Chondrocyte (in vitro differentiated cells): ENCODE measurements around the gene RPS6KB1. TPM values are rescaled to one million over a fixed set of nuclear protein-coding genes. Genes with fewer than 3 reads are reported as not detected.

Source experiments
- DNase-seq: peaks from one replicate; pipeline ENCODE4 v3.0.0; 2021; ENCODE audit warnings: mixed read lengths, low spot score
- H3K27ac Mint-ChIP-seq: one replicate; pipeline ENCODE4 v1.8.0; 2021; ENCODE audit warnings: mild to moderate bottlenecking, moderate library complexity, mixed read lengths; ENCODE audit not compliant: unreplicated experiment
- H3K27me3 Mint-ChIP-seq: 2 replicates; pipeline ENCODE4 v1.8.0; 2021; ENCODE audit warnings: low read depth, mixed read lengths
- H3K36me3 Mint-ChIP-seq: 2 replicates; pipeline ENCODE4 v1.8.0; 2021; ENCODE audit warnings: low read depth, mixed read lengths
- H3K4me1 Mint-ChIP-seq: 2 replicates; pipeline ENCODE4 v1.8.0; 2021; ENCODE audit warnings: low read depth, mild to moderate bottlenecking, mixed read lengths
- H3K4me3 Mint-ChIP-seq: one replicate; pipeline ENCODE4 v1.8.0; 2021; ENCODE audit warnings: mild to moderate bottlenecking, moderate library complexity, mixed read lengths; ENCODE audit not compliant: unreplicated experiment
- H3K9me3 Mint-ChIP-seq: 2 replicates; pipeline ENCODE4 v1.8.0; 2021; ENCODE audit warnings: low read depth, mixed read lengths
- total RNA-seq: library from RNA; stranded (reverse); gene quantifications from 3 replicates; pipeline ENCODE4 v1.2.1, GENCODE V29; 2021
- TF ChIP-seq, protein P1 (sequence below): fragments of 200-600 bp; sonication (generic); IDR thresholded peaks from 2 replicates; pipeline ENCODE4 v1.5.0; 2021; ENCODE audit warnings: antibody characterized with exemption, mild to moderate bottlenecking, moderate library complexity

Gene RPS6KB1
- total RNA-seq, 1 donor from 2014 or later: 29.6 TPM

DNA sequence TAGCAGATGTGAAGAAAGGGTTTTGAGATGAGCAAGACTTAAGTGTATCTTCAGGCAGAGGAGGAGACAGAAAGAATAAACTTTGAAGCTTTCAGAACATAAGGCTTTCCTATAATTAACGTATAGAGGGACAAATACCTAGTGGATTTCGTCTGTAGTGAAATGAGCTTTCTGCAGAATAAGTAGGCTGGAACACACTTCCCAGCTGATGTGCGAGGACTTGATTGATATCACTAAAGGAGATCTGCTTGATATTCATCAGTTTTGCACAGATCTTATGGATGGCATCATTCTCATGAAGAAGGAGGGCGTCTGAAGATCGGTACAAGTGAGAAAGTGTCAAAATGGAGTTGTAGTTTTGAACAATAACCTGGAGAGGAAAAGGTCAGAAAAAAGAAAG is 15.0 kb upstream of the RPS6KB1 start:
- DNase-seq: no peak
- no peaks in the 10 kb centered on the region for H3K9me3 Mint-ChIP-seq
- TF ChIP-seq, protein P1, sequence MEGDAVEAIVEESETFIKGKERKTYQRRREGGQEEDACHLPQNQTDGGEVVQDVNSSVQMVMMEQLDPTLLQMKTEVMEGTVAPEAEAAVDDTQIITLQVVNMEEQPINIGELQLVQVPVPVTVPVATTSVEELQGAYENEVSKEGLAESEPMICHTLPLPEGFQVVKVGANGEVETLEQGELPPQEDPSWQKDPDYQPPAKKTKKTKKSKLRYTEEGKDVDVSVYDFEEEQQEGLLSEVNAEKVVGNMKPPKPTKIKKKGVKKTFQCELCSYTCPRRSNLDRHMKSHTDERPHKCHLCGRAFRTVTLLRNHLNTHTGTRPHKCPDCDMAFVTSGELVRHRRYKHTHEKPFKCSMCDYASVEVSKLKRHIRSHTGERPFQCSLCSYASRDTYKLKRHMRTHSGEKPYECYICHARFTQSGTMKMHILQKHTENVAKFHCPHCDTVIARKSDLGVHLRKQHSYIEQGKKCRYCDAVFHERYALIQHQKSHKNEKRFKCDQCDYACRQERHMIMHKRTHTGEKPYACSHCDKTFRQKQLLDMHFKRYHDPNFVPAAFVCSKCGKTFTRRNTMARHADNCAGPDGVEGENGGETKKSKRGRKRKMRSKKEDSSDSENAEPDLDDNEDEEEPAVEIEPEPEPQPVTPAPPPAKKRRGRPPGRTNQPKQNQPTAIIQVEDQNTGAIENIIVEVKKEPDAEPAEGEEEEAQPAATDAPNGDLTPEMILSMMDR: no peak
- H3K4me1 Mint-ChIP-seq: peaks cover 7% of the 10 kb centered on the region
- H3K27ac Mint-ChIP-seq: no peak overlapping the region
- peaks cover 5% of the 10 kb centered on the region for H3K36me3 Mint-ChIP-seq
- H3K27me3 Mint-ChIP-seq: no peaks in the 10 kb centered on the region
- H3K4me3 Mint-ChIP-seq: no peak overlapping the region

DNA sequence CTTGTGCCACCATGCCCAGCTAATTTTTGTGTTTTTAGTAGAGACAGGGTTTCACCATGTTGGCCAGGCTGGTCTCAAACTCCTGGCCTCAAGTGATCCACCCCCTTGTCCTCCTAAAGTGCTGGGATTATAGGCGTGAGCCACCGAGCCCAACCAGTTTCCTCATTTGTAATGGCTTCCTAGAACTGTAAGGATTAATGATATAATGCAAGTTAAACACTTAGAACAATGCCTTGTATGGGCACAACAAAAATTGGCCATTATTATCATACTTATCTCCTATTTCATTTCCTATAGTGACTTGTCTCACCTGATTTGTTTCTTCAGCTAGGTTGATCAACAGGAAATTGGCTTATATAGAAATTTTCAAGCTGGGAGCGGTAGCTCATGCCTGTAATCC is 14.3 kb upstream of the RPS6KB1 start:
- Mint-ChIP-seq H3K9me3 (no peaks in the 10 kb centered on the region), H3K27me3 (no peaks in the 10 kb centered on the region), H3K4me1 (peaks cover 7% of the 10 kb centered on the region), H3K4me3 (no peak overlapping the region), H3K27ac (no peak overlapping the region), H3K36me3 (peaks cover 5% of the 10 kb centered on the region)
- TF ChIP-seq, protein P1: no peak
- DNase-seq: no peak

DNA sequence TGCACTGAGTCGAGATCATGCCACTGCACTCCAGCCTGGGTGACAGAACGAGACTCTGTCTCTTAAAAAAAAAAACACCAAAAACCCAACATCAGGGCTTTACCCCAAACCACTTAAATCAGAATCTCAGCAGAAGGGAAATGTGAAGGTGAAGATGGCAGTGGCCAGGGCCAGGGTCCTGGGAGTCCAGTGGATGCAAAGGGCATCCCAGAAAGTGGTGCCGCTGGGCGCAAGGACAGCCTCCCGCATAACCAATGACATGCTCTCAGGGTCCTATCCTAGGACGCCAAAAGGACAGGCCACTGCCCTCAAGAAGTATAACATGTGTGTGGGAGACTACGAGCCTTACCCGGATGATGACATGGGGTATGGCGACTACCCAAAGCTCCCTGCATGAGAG is 8.1 kb upstream of the RPS6KB1 start:
- DNase-seq: peak; percentile 36
- H3K4me3 Mint-ChIP-seq: no peak overlapping the region
- TF ChIP-seq, protein P1: no peak
- H3K9me3 Mint-ChIP-seq: no peaks in the 10 kb centered on the region
- no peaks in the 10 kb centered on the region for H3K4me1 Mint-ChIP-seq
- peaks cover 7% of the 10 kb centered on the region for H3K36me3 Mint-ChIP-seq
- H3K27me3 Mint-ChIP-seq: no peaks in the 10 kb centered on the region
- H3K27ac Mint-ChIP-seq: no peak overlapping the region

DNA sequence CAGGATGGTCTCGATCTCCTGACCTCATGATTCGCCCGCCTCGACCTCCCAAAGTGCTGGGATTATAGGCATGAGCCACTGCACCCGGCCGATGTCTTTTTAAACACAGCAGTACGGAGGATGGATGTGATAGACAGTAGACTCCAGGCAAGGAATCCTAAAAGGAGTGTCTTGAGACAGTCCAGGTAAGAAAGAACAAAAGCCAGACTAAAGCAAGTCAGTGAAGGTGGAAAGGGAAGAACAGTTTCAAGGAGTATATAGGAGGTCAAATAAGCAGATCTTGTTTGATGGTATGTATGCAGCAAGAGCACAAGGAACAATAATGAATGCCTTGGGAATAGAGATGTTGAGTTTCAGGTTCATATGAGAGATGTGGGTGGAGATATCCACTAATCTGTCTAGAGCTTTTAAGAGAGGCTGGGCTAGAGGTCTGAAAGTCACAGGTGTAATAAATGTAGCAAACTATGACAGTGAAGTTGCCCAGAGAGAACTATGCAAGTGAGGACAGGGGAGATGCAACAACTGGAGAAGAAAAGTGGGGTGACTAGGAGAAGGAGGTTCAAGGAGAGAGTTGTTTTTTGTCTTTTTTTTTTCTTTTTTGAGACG is 4.7 kb upstream of the RPS6KB1 start:
- peak; percentile 15 for DNase-seq
- Mint-ChIP-seq H3K4me1 (peaks cover 14% of the 10 kb centered on the region), H3K4me3 (no peak overlapping the region), H3K27ac (no peak overlapping the region), H3K9me3 (no peaks in the 10 kb centered on the region), H3K36me3 (peaks cover 7% of the 10 kb centered on the region), H3K27me3 (no peaks in the 10 kb centered on the region)
- TF ChIP-seq, protein P1: no peak

DNA sequence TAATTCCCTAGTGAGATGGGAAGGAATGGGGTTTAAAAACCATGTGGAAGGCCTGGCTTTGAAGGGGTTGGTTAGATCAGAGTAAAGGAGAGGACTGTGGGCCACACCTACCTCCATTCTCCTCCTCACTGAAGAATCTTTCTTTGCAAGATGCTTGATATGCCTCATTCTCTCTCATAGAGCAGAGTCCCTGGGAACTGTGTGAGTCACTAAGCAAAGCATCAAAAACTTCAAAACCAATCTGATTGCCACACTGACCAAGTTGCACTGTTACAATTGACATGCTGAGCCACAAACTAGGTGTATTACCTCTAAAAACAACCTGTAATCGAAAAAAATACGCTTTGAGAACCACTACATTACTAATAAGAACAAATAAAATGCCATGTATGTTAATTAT is 2.2 kb upstream of the RPS6KB1 start:
- Mint-ChIP-seq H3K27me3 (no peaks in the 10 kb centered on the region), H3K4me3 (peak overlapping the region; percentile 5), H3K9me3 (no peaks in the 10 kb centered on the region), H3K4me1 (peaks cover 29% of the 10 kb centered on the region), H3K36me3 (peaks cover 4% of the 10 kb centered on the region), H3K27ac (peak overlapping the region; percentile 1)
- TF ChIP-seq, protein P1: no peak
- DNase-seq: no peak
